ENCODE measurements around the gene NTN5.
A peak's percentile ranks its signal among the peaks of the same experiment; 100 is the strongest.

NTN5 gene

GRCh38 chr19:48651683-48652048 is 21.2 kb downstream of the NTN5 start:
- Histone ChIP-seq H3K9me2 (replicated peaks; ENCODE audit: control insufficient read depth, low read length) (no peaks in the 10 kb centered on the region), H3K4me3 (ENCODE audit: low read length) (no peak overlapping the region), H3F3A (ENCODE audit: control insufficient read depth, insufficient read depth) (peaks cover 24% of the 10 kb centered on the region), H4K20me1 (ENCODE audit: control insufficient read depth, insufficient read depth, low read depth, low read length) (no peaks in the 10 kb centered on the region), H3K36me3 (ENCODE audit: control insufficient read depth, low read length) (no peaks in the 10 kb centered on the region), H3K27me3 (ENCODE audit: control insufficient read depth, low read length) (no peaks in the 10 kb centered on the region), H3K79me2 (ENCODE audit: control insufficient read depth, low read length) (no peaks in the 10 kb centered on the region), H3K9me3 (ENCODE audit: control insufficient read depth, insufficient read depth, low read length) (no peaks in the 10 kb centered on the region), H3K4me1 (ENCODE audit: control insufficient read depth, low read length) (peaks cover 63% of the 10 kb centered on the region), H3K27ac (ENCODE audit: low read depth, low read length) (no peak overlapping the region), H3K4me2 (ENCODE audit: low read length) (no peak overlapping the region)
- TF ChIP-seq CTCF (IDR thresholded peaks at IDR 0.05; ENCODE audit: low read depth, low read length, poor library complexity, severe bottlenecking), result no peak

DNA sequence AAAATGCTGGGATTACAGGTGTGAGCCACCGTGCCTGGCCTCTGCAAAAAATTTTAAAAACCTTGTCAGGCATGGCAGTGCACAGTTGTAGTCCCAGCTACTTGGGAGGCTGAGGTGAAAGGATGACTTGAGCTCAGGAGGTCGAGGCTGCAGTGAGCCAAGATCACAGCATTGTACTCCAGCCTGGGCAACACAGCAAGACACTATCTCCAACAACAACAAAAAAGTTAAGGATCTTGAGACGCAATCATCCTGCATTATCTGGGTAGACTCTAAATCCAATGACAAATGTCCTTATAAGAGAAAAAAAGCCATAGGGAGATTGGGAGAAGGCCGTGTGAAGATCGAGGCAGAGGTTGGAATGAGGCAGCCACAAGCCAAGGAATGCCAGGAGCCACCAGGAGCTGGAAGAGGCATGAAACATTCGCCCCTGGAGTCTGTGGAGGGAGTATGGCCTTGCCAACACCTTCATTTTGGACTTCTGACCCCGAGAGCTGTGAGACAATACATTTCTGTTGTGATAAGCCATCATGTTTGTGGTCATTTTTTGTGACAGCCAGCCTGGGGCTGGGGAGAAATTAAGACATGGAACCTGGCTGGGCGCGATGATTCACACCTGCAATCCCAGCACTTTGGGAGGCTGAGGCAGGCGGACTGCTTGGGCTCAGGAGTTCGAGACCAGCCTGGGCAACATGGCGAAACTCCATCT is 21.7 kb downstream of the NTN5 start:
- Histone ChIP-seq H3K79me2 (ENCODE audit: control insufficient read depth, low read length) (no peaks in the 10 kb centered on the region), H3K27ac (ENCODE audit: low read depth, low read length) (no peak overlapping the region), H3K27me3 (ENCODE audit: control insufficient read depth, low read length) (no peaks in the 10 kb centered on the region), H3K36me3 (ENCODE audit: control insufficient read depth, low read length) (no peaks in the 10 kb centered on the region), H4K20me1 (ENCODE audit: control insufficient read depth, insufficient read depth, low read depth, low read length) (no peaks in the 10 kb centered on the region), H3K4me3 (ENCODE audit: low read length) (no peak overlapping the region), H3F3A (ENCODE audit: control insufficient read depth, insufficient read depth) (peaks cover 24% of the 10 kb centered on the region), H3K4me1 (ENCODE audit: control insufficient read depth, low read length) (peaks cover 65% of the 10 kb centered on the region), H3K4me2 (ENCODE audit: low read length) (no peak overlapping the region), H3K9me2 (replicated peaks; ENCODE audit: control insufficient read depth, low read length) (no peaks in the 10 kb centered on the region), H3K9me3 (ENCODE audit: control insufficient read depth, insufficient read depth, low read length) (no peaks in the 10 kb centered on the region)
- TF ChIP-seq CTCF (IDR thresholded peaks at IDR 0.05; ENCODE audit: low read depth, low read length, poor library complexity, severe bottlenecking) (no peak), EZH2phosphoT487 (IDR thresholded peaks at IDR 0.05; ENCODE audit: borderline replicate concordance, low read length) (no peak)

DNA sequence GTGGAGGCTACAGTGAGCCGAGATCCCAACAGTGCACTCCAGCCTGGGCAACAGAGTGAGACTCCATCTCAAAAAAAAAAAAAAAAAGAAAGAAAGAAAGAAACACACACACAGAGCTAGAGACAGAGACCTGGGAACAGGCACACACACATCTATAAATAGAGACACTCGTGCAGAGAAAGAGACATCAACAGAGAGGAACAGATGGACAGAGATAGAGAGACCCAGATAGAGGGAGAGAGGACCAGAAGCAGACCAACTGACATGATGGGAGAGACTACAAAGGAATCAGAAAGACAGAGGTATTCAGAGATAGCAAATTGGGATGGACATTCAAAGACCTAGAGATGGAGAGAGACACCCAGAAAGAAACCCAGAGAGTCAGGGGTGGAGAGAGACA is 24.7 kb downstream of the NTN5 start:
- H3K4me1 ChIP-seq (ENCODE audit: control insufficient read depth, low read length), result peaks cover 75% of the 10 kb centered on the region
- no peaks in the 10 kb centered on the region for H4K20me1 ChIP-seq (ENCODE audit: control insufficient read depth, insufficient read depth, low read depth, low read length)
- TF ChIP-seq EZH2phosphoT487 (IDR thresholded peaks at IDR 0.05; ENCODE audit: borderline replicate concordance, low read length) (no peak), CTCF (IDR thresholded peaks at IDR 0.05; ENCODE audit: low read depth, low read length, poor library complexity, severe bottlenecking) (no peak)
- no peaks in the 10 kb centered on the region for H3K9me2 ChIP-seq (replicated peaks; ENCODE audit: control insufficient read depth, low read length)
- peak overlapping the region; percentile 67 for H3K4me2 ChIP-seq (ENCODE audit: low read length)
- H3K27me3 ChIP-seq (ENCODE audit: control insufficient read depth, low read length), result no peaks in the 10 kb centered on the region
- no peaks in the 10 kb centered on the region for H3K79me2 ChIP-seq (ENCODE audit: control insufficient read depth, low read length)
- H3K9me3 ChIP-seq (ENCODE audit: control insufficient read depth, insufficient read depth, low read length), result no peaks in the 10 kb centered on the region
- peaks cover 28% of the 10 kb centered on the region for H3F3A ChIP-seq (ENCODE audit: control insufficient read depth, insufficient read depth)
- H3K4me3 ChIP-seq (ENCODE audit: low read length), result peak overlapping the region; percentile 61
- H3K27ac ChIP-seq (ENCODE audit: low read depth, low read length), result peak overlapping the region; percentile 95
- H3K36me3 ChIP-seq (ENCODE audit: control insufficient read depth, low read length), result no peaks in the 10 kb centered on the region
